GM23338 (cell line): ENCODE results near the gene ZFP92. TPM values are rescaled to one million over a fixed set of nuclear protein-coding genes. Genes with fewer than 3 reads are reported as not detected.

Experiments
- ATAC-seq: fragments of 200-7000 bp; cut with Tn5 transposase; 3 replicates; pipeline ENCODE4 v1.9.1; 2020
- DNase-seq: peaks from one replicate; pipeline ENCODE4 v3.0.0-alpha.2; 2015; ENCODE audit warnings: low spot score
- H2AFZ ChIP-seq: fragments of 200-600 bp; sonication (generic); 2 replicates; pipeline ENCODE4 v1.8.0; 2016; ENCODE audit warnings: antibody characterized with exemption, mild to moderate bottlenecking, moderate library complexity
- H3F3A ChIP-seq: fragments of 200-600 bp; sonication (generic); replicated peaks from 2 replicates; pipeline ENCODE4 v1.8.0; 2017; ENCODE audit warnings: antibody characterized with exemption, mixed run types, low read depth
- H3K27ac ChIP-seq: fragments of 200-600 bp; sonication (generic); 2 replicates; pipeline ENCODE4 v1.6.1; 2016; ENCODE audit warnings: low read depth
- H3K27me3 ChIP-seq: fragments of 200-600 bp; sonication (generic); 2 replicates; pipeline ENCODE4 v1.8.0; 2016; ENCODE audit warnings: mild to moderate bottlenecking, mixed run types, moderate library complexity; ENCODE audit not compliant: insufficient read depth
- H3K36me3 ChIP-seq: fragments of 200-600 bp; sonication (generic); 2 replicates; pipeline ENCODE4 v1.8.0; 2016; ENCODE audit warnings: mild to moderate bottlenecking; ENCODE audit not compliant: insufficient read depth
- H3K4me1 ChIP-seq: fragments of 200-600 bp; sonication (generic); 2 replicates; pipeline ENCODE4 v1.8.0; 2016; ENCODE audit warnings: mild to moderate bottlenecking, moderate library complexity; ENCODE audit not compliant: insufficient read depth
- H3K4me2 ChIP-seq: fragments of 200-600 bp; sonication (generic); 2 replicates; pipeline ENCODE4 v1.7.1; 2017; ENCODE audit warnings: mixed run types
- H3K4me3 ChIP-seq: fragments of 200-600 bp; sonication (generic); 2 replicates; pipeline ENCODE4 v1.6.1; 2016; ENCODE audit warnings: mixed run types
- H3K79me2 ChIP-seq: fragments of 200-600 bp; sonication (generic); replicated peaks from 2 replicates; pipeline ENCODE4 v1.8.0; 2017; ENCODE audit warnings: mild to moderate bottlenecking; ENCODE audit not compliant: insufficient read depth
- H3K9me2 ChIP-seq: fragments of 200-600 bp; sonication (generic); 2 replicates; pipeline ENCODE4 v1.8.0; 2017; ENCODE audit not compliant: insufficient read depth
- H4K20me1 ChIP-seq: fragments of 200-600 bp; sonication (generic); replicated peaks from 2 replicates; pipeline ENCODE4 v1.8.0; 2017; ENCODE audit warnings: mild to moderate bottlenecking; ENCODE audit not compliant: insufficient read depth
- H3K27ac Mint-ChIP-seq: 2 replicates; pipeline ENCODE4 v1.8.0; 2020; ENCODE audit warnings: inconsistent platforms, mild to moderate bottlenecking, moderate library complexity, mixed read lengths
- H3K27me3 Mint-ChIP-seq: 3 replicates; pipeline ENCODE4 v1.8.0; 2022; ENCODE audit warnings: low read depth, mild to moderate bottlenecking, moderate library complexity, mixed read lengths, inconsistent platforms; ENCODE audit not compliant: insufficient read depth, poor library complexity
- H3K36me3 Mint-ChIP-seq: 3 replicates; pipeline ENCODE4 v1.8.0; 2021; ENCODE audit warnings: low read depth, mild to moderate bottlenecking, inconsistent platforms, moderate library complexity, mixed read lengths
- H3K4me1 Mint-ChIP-seq: 3 replicates; pipeline ENCODE4 v1.8.0; 2020; ENCODE audit warnings: mild to moderate bottlenecking, inconsistent platforms, mixed read lengths
- H3K4me3 Mint-ChIP-seq: 3 replicates; pipeline ENCODE4 v1.8.0; 2021; ENCODE audit warnings: moderate library complexity, mild to moderate bottlenecking, inconsistent platforms, mixed read lengths
- H3K9me3 Mint-ChIP-seq: 3 replicates; pipeline ENCODE4 v1.8.0; 2020; ENCODE audit warnings: moderate library complexity, mild to moderate bottlenecking, inconsistent platforms, mixed read lengths
- EZH2 ChIP-seq: fragments of 200-600 bp; sonication (generic); IDR thresholded peaks from one replicate; pipeline ENCODE4 v1.8.0; 2017; ENCODE audit warnings: antibody characterized with exemption, mild to moderate bottlenecking, low read depth; ENCODE audit not compliant: unreplicated experiment
- EZH2phosphoT487 ChIP-seq: fragments of 200-600 bp; sonication (generic); IDR thresholded peaks from one replicate; pipeline ENCODE4 v1.8.1; 2018; ENCODE audit warnings: antibody characterized with exemption; ENCODE audit not compliant: unreplicated experiment
- JUNB ChIP-seq: IDR thresholded peaks from one replicate; pipeline ENCODE4 v1.6.1; 2016; ENCODE audit warnings: antibody characterized with exemption; ENCODE audit not compliant: unreplicated experiment
- STAT1 ChIP-seq: IDR thresholded peaks from one replicate; pipeline ENCODE4 v1.6.1; 2016; ENCODE audit warnings: antibody characterized with exemption; ENCODE audit not compliant: unreplicated experiment
- ZNF114 ChIP-seq: fragments of 250-450 bp; sonication (Bioruptor Pico); IDR thresholded peaks from 2 replicates; pipeline ENCODE4 v1.5.0; 2020; ENCODE audit warnings: mild to moderate bottlenecking, moderate library complexity
- ZNF331 ChIP-seq: fragments of 250-450 bp; sonication (Bioruptor Pico); IDR thresholded peaks from 2 replicates; pipeline ENCODE4 v1.5.0; 2020; ENCODE audit warnings: low read depth, mild to moderate bottlenecking, moderate library complexity
- polyA plus RNA-seq: library from polyadenylated mRNA; unstranded; fragments of >200 nt; fragmentation: Nextera tagmentation; extraction: Ambion mirVana; gene quantifications from 2 replicates; pipeline ENCODE4 v1.2.1, GENCODE V29; 2016
- total RNA-seq: library from RNA; depleted of rRNA; stranded (reverse); fragments of >200 nt; shearing (Covaris generic); gene quantifications from 2 replicates; pipeline ENCODE4 v1.2.3, GENCODE V29; 2014
- TF ChIP-seq, protein P1 (sequence below): IDR thresholded peaks from one replicate; pipeline ENCODE4 v1.6.1; 2018; ENCODE audit warnings: antibody characterized with exemption; ENCODE audit not compliant: unreplicated experiment
- TF ChIP-seq, protein P2 (sequence below): fragments of 250-450 bp; sonication (Bioruptor Pico); IDR thresholded peaks from 2 replicates; pipeline ENCODE4 v1.5.0; 2020; ENCODE audit warnings: mild to moderate bottlenecking, moderate library complexity

The ZFP92 gene
- total and polyA plus RNA-seq, 2 experiments from 2014 or later: 0.05 to 0.52 TPM

DNA sequence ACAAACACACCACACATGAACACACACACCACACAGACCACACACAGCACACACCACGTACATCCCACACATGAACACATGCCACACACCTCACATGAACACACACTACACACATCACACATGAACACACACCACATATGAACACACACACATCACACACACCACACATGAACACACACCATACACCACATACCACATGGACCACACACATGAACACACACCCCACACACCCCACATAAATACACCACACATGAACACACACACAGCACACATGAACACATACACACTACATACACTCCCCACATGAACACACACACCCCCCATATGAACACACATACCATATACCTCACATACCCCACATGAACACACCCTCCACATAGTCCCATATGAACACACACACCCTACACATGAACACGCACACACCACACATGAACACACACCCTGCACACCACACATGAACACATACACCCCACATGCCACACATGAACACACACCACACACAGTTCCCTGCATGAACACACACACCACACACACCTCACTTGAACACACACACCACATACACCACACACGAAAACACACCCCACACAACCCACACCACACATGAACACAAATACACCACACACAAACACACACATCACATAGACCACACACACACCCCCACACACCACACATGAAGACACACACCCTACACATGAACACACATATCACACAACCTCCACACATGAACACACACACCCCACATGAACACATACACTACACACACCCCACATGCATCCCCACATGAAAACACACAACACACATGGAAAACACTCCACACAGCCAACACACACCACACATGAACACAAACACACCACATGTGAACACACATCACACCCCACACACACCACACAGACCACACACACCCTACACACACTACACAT, 28.4 kb upstream of the ZFP92 start:
- no peaks in the 10 kb centered on the region for H3K79me2 ChIP-seq
- H3K4me3 Mint-ChIP-seq: no peak overlapping the region
- no peak for DNase-seq
- no peaks in the 10 kb centered on the region for H4K20me1 ChIP-seq
- H3F3A ChIP-seq: no peaks in the 10 kb centered on the region
- ATAC-seq: no peak
- peaks cover 3% of the 10 kb centered on the region for H3K27me3 Mint-ChIP-seq
- no peaks in the 10 kb centered on the region for H3K4me1 ChIP-seq
- H3K36me3 Mint-ChIP-seq: no peaks in the 10 kb centered on the region
- H3K4me3 ChIP-seq: no peak overlapping the region
- H3K4me2 ChIP-seq: no peak overlapping the region
- H3K9me3 Mint-ChIP-seq: no peaks in the 10 kb centered on the region
- no peak overlapping the region for H3K27ac ChIP-seq
- H3K4me1 Mint-ChIP-seq: peaks cover 6% of the 10 kb centered on the region; the same call in 1 of the 3 replicates
- H3K9me2 ChIP-seq: no peaks in the 10 kb centered on the region
- no peak overlapping the region for H2AFZ ChIP-seq
- H3K27me3 ChIP-seq: no peaks in the 10 kb centered on the region
- no peaks in the 10 kb centered on the region for H3K36me3 ChIP-seq
- no peak overlapping the region for H3K27ac Mint-ChIP-seq
- no peak for TF ChIP-seq EZH2phosphoT487
- no peak for TF ChIP-seq JUNB
- TF ChIP-seq ZNF331 (CRISPR knock-in tag): no peak
- no peak for TF ChIP-seq STAT1
- TF ChIP-seq, protein P1, sequence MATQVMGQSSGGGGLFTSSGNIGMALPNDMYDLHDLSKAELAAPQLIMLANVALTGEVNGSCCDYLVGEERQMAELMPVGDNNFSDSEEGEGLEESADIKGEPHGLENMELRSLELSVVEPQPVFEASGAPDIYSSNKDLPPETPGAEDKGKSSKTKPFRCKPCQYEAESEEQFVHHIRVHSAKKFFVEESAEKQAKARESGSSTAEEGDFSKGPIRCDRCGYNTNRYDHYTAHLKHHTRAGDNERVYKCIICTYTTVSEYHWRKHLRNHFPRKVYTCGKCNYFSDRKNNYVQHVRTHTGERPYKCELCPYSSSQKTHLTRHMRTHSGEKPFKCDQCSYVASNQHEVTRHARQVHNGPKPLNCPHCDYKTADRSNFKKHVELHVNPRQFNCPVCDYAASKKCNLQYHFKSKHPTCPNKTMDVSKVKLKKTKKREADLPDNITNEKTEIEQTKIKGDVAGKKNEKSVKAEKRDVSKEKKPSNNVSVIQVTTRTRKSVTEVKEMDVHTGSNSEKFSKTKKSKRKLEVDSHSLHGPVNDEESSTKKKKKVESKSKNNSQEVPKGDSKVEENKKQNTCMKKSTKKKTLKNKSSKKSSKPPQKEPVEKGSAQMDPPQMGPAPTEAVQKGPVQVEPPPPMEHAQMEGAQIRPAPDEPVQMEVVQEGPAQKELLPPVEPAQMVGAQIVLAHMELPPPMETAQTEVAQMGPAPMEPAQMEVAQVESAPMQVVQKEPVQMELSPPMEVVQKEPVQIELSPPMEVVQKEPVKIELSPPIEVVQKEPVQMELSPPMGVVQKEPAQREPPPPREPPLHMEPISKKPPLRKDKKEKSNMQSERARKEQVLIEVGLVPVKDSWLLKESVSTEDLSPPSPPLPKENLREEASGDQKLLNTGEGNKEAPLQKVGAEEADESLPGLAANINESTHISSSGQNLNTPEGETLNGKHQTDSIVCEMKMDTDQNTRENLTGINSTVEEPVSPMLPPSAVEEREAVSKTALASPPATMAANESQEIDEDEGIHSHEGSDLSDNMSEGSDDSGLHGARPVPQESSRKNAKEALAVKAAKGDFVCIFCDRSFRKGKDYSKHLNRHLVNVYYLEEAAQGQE: no peak
- no peak for TF ChIP-seq ZNF114 (CRISPR knock-in tag)
- TF ChIP-seq EZH2: no peak
- TF ChIP-seq, protein P2, sequence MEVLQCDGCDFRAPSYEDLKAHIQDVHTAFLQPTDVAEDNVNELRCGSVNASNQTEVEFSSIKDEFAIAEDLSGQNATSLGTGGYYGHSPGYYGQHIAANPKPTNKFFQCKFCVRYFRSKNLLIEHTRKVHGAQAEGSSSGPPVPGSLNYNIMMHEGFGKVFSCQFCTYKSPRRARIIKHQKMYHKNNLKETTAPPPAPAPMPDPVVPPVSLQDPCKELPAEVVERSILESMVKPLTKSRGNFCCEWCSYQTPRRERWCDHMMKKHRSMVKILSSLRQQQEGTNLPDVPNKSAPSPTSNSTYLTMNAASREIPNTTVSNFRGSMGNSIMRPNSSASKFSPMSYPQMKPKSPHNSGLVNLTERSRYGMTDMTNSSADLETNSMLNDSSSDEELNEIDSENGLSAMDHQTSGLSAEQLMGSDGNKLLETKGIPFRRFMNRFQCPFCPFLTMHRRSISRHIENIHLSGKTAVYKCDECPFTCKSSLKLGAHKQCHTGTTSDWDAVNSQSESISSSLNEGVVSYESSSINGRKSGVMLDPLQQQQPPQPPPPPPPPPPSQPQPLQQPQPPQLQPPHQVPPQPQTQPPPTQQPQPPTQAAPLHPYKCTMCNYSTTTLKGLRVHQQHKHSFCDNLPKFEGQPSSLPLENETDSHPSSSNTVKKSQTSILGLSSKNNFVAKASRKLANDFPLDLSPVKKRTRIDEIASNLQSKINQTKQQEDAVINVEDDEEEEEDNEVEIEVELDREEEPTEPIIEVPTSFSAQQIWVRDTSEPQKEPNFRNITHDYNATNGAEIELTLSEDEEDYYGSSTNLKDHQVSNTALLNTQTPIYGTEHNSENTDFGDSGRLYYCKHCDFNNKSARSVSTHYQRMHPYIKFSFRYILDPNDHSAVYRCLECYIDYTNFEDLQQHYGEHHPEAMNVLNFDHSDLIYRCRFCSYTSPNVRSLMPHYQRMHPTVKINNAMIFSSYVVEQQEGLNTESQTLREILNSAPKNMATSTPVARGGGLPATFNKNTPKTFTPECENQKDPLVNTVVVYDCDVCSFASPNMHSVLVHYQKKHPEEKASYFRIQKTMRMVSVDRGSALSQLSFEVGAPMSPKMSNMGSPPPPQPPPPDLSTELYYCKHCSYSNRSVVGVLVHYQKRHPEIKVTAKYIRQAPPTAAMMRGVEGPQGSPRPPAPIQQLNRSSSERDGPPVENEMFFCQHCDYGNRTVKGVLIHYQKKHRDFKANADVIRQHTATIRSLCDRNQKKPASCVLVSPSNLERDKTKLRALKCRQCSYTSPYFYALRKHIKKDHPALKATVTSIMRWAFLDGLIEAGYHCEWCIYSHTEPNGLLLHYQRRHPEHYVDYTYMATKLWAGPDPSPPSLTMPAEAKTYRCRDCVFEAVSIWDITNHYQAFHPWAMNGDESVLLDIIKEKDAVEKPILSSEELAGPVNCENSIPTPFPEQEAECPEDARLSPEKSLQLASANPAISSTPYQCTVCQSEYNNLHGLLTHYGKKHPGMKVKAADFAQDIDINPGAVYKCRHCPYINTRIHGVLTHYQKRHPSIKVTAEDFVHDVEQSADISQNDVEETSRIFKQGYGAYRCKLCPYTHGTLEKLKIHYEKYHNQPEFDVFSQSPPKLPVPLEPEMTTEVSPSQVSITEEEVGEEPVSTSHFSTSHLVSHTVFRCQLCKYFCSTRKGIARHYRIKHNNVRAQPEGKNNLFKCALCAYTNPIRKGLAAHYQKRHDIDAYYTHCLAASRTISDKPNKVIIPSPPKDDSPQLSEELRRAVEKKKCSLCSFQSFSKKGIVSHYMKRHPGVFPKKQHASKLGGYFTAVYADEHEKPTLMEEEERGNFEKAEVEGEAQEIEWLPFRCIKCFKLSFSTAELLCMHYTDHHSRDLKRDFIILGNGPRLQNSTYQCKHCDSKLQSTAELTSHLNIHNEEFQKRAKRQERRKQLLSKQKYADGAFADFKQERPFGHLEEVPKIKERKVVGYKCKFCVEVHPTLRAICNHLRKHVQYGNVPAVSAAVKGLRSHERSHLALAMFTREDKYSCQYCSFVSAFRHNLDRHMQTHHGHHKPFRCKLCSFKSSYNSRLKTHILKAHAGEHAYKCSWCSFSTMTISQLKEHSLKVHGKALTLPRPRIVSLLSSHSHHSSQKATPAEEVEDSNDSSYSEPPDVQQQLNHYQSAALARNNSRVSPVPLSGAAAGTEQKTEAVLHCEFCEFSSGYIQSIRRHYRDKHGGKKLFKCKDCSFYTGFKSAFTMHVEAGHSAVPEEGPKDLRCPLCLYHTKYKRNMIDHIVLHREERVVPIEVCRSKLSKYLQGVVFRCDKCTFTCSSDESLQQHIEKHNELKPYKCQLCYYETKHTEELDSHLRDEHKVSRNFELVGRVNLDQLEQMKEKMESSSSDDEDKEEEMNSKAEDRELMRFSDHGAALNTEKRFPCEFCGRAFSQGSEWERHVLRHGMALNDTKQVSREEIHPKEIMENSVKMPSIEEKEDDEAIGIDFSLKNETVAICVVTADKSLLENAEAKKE: no peak
